K562 (cell line): Measurements from ENCODE around the gene DCAF7. TPM values are rescaled to one million over a fixed set of nuclear protein-coding genes. Genes with fewer than 3 reads are reported as not detected.

Experiments used
- ELK3 ChIP-seq: fragments of 450-650 bp; formaldehyde crosslinking; IDR thresholded peaks from 2 replicates; pipeline ENCODE4 v1.4.0; 2020; ENCODE audit warnings: mild to moderate bottlenecking
- GATAD2B ChIP-seq: fragments of 450-650 bp; IDR thresholded peaks from 2 replicates; pipeline ENCODE4 v1.6.1; 2017; ENCODE audit warnings: mild to moderate bottlenecking, borderline replicate concordance
- GMEB1 ChIP-seq: fragments of 250-450 bp; sonication (Bioruptor Pico); IDR thresholded peaks from 2 replicates; pipeline ENCODE4 v1.4.0; 2020; ENCODE audit warnings: mild to moderate bottlenecking
- HDAC1 ChIP-seq, 2 experiments: fragments of 450-650 bp; IDR thresholded peaks; 2 replicates each; pipeline ENCODE4 v1.6.1; 2016 to 2017; ENCODE audit warnings: inconsistent platforms in 1 of 2, mild to moderate bottlenecking in 1 of 2, moderate library complexity in 1 of 2
- ID3 ChIP-seq, 2 experiments: fragments of 250-450 bp in 1 of 2; fragments of 450-650 bp in 1 of 2; sonication (Bioruptor Pico) in 1 of 2; IDR thresholded peaks; 2 replicates each; pipeline versions ENCODE4 v1.6.1 to v1.8.0; 2016 to 2021; ENCODE audit warnings: mild to moderate bottlenecking in 2 of 2, moderate library complexity in 2 of 2, missing compliant biosample characterization in 1 of 2, missing genetic modification characterization in 1 of 2
- KLF1 ChIP-seq: fragments of 450-650 bp; IDR thresholded peaks from 2 replicates; pipeline ENCODE4 v1.6.1; 2016; ENCODE audit warnings: missing genetic modification characterization, missing compliant biosample characterization
- KLF16 ChIP-seq: IDR thresholded peaks from 2 replicates; pipeline ENCODE4 v1.6.1; 2016; ENCODE audit warnings: antibody characterized with exemption
- L3MBTL2 ChIP-seq: fragments of 450-650 bp; IDR thresholded peaks from 2 replicates; pipeline ENCODE4 v1.6.1; 2016; ENCODE audit warnings: mild to moderate bottlenecking, moderate library complexity
- LCOR ChIP-seq: sonication (generic); formaldehyde crosslinking; IDR thresholded peaks from 2 replicates; pipeline ENCODE4 v1.8.0; 2022; ENCODE audit warnings: mild to moderate bottlenecking, missing genetic modification reagents
- NR4A1 ChIP-seq, 2 experiments: fragments of 250-450 bp in 1 of 2; fragments of 450-650 bp in 1 of 2; sonication (Bioruptor Pico) in 1 of 2; IDR thresholded peaks; 2 replicates each; pipeline versions ENCODE4 v1.4.0 to v1.6.1; 2016 to 2020; ENCODE audit warnings: mild to moderate bottlenecking in 2 of 2, missing compliant biosample characterization in 1 of 2, missing genetic modification characterization in 1 of 2, moderate library complexity in 1 of 2
- POLR2G ChIP-seq: fragments of 200-400 bp; formaldehyde crosslinking; IDR thresholded peaks from 2 replicates; pipeline ENCODE4 v1.6.1; 2017; ENCODE audit warnings: low read depth, mild to moderate bottlenecking, antibody characterized with exemption, low read length, moderate library complexity
- RBM39 ChIP-seq: fragments of 200-400 bp; formaldehyde crosslinking; optimal IDR thresholded peaks from 2 replicates; pipeline ENCODE3; 2018; ENCODE audit warnings: low read depth, low read length
- SMAD4 ChIP-seq: fragments of 250-450 bp; sonication (Bioruptor Pico); conservative IDR thresholded peaks from 2 replicates; pipeline ENCODE4 v1.8.0; 2021; ENCODE audit warnings: inconsistent platforms, mild to moderate bottlenecking, moderate library complexity
- SMARCA5 ChIP-seq: fragments of 450-650 bp; IDR thresholded peaks from 2 replicates; pipeline ENCODE4 v1.6.1; 2016
- SPI1 ChIP-seq: IDR thresholded peaks from 2 replicates; pipeline ENCODE4 v1.6.1; 2011; ENCODE audit warnings: low read depth, low read length, control low read depth, borderline replicate concordance
- TAF1 ChIP-seq: IDR thresholded peaks from 2 replicates; pipeline ENCODE4 v1.6.1; 2011; ENCODE audit warnings: mild to moderate bottlenecking, low read length, moderate library complexity; ENCODE audit not compliant: insufficient read depth, control insufficient read depth, severe bottlenecking; ENCODE audit errors: extremely low read depth
- TRIM28 ChIP-seq: fragments of 450-650 bp; IDR thresholded peaks from 2 replicates; pipeline ENCODE4 v1.6.1; 2017
- U2AF2 ChIP-seq: fragments of 200-400 bp; formaldehyde crosslinking; optimal IDR thresholded peaks from 2 replicates; pipeline ENCODE3; 2017; ENCODE audit warnings: low read depth, mild to moderate bottlenecking, low read length
- ZNF165 ChIP-seq: fragments of 250-450 bp; sonication (Bioruptor Pico); IDR thresholded peaks from 2 replicates; pipeline ENCODE4 v1.4.0; 2020; ENCODE audit warnings: borderline replicate concordance
- ZNF184 ChIP-seq: sonication (generic); formaldehyde crosslinking; IDR thresholded peaks from 2 replicates; pipeline ENCODE4 v1.5.0; 2020; ENCODE audit warnings: missing genetic modification reagents
- ZNF23 ChIP-seq: fragments of 250-450 bp; sonication (Bioruptor Pico); IDR thresholded peaks from 2 replicates; pipeline ENCODE4 v1.4.0; 2020; ENCODE audit warnings: mild to moderate bottlenecking
- polyA plus RNA-seq, 8 experiments: library from polyadenylated mRNA; depleted of rRNA in 4 of 8; stranded (reverse) in 5 of 8; unstranded in 3 of 8; fragments of >200 nt; fragmentation: Nextera tagmentation in 2 of 8; fragmentation: Illumina TruSeq in 1 of 8; extraction: Ambion mirVana in 2 of 8; extraction: Trizol in 1 of 8; gene quantifications; 2 replicates each; pipeline versions ENCODE4 v1.2.1 to v1.2.3, GENCODE V29; 2011 to 2014; ENCODE audit warnings: inconsistent platforms in 1 of 8, missing spikeins in 1 of 8
- total RNA-seq, 7 experiments: library from RNA; depleted of rRNA in 6 of 7; stranded (reverse); fragments of >200 nt in 6 of 7; fragmentation: Illumina TruSeq in 2 of 7; extraction: Trizol in 2 of 7; gene quantifications; 2 replicates each; pipeline versions ENCODE4 v1.2.1 to v1.2.3, GENCODE V29; 2011 to 2021; ENCODE audit warnings: low replicate concordance in 1 of 7
- TF ChIP-seq, protein P1 (sequence below): fragments of 250-450 bp; sonication (Bioruptor Pico); IDR thresholded peaks from 2 replicates; pipeline ENCODE4 v1.8.0; 2021; ENCODE audit warnings: moderate library complexity, mild to moderate bottlenecking, inconsistent platforms
- TF ChIP-seq, protein P2 (sequence below): fragments of 200-800 bp; sonication (Bioruptor generic); IDR thresholded peaks from 2 replicates; pipeline ENCODE4 v1.6.1; 2017; ENCODE audit warnings: missing genetic modification characterization, missing compliant biosample characterization

The DCAF7 gene
- total and polyA plus RNA-seq, 9 of the 15 experiments (the other 6 are each of a cell fraction or from before 2014, with no cell fraction given) = 30.8 to 123 (median 40.2) TPM

- no peak for TF ChIP-seq GMEB1 (CRISPR knock-in tag)
- TF ChIP-seq, protein P1, sequence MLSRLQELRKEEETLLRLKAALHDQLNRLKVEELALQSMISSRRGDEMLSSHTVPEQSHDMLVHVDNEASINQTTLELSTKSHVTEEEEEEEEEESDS (CRISPR knock-in tag) = no peak
- TF ChIP-seq KLF1 (tag) = 0 out of 2 replicates have a peak, but pooled peaks have one; percentile 28
- TF ChIP-seq SPI1 = 0 out of 2 replicates have a peak, but pooled peaks have one; percentile 42
- no peak for TF ChIP-seq GATAD2B
- 0 out of 4 replicates have a peak, but pooled peaks of 1 of the 2 experiments have one; percentile 61 for TF ChIP-seq HDAC1 (IDR thresholded peaks at IDR 0.05)
- no peak for TF ChIP-seq U2AF2
- TF ChIP-seq POLR2G = no peak
- TF ChIP-seq SMARCA5 = no peak
- peak; percentile 48; the same call in 1 of the 2 replicates for TF ChIP-seq SMAD4 (CRISPR knock-in tag)
- no peak for TF ChIP-seq RBM39
- no peak for TF ChIP-seq ZNF184 (CRISPR knock-in tag)
- TF ChIP-seq L3MBTL2 = no peak
- no peak for TF ChIP-seq TRIM28
- no peak for TF ChIP-seq ELK3 (CRISPR knock-in tag)
- TF ChIP-seq KLF16 = no peak
- 0 out of 2 replicates have a peak, but pooled peaks have one; percentile 30 for TF ChIP-seq LCOR (CRISPR knock-in tag)
- no peak for TF ChIP-seq TAF1
- no peak for TF ChIP-seq ZNF23 (CRISPR knock-in tag)
- TF ChIP-seq ID3 (CRISPR knock-in tag; IDR thresholded peaks at IDR 0.05) = no peak
- 0 out of 2 replicates have a peak, but pooled peaks have one; percentile 77 for TF ChIP-seq ID3 (tag; IDR thresholded peaks at IDR 0.05)
- TF ChIP-seq, protein P2, sequence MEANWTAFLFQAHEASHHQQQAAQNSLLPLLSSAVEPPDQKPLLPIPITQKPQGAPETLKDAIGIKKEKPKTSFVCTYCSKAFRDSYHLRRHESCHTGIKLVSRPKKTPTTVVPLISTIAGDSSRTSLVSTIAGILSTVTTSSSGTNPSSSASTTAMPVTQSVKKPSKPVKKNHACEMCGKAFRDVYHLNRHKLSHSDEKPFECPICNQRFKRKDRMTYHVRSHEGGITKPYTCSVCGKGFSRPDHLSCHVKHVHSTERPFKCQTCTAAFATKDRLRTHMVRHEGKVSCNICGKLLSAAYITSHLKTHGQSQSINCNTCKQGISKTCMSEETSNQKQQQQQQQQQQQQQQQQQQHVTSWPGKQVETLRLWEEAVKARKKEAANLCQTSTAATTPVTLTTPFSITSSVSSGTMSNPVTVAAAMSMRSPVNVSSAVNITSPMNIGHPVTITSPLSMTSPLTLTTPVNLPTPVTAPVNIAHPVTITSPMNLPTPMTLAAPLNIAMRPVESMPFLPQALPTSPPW (CRISPR knock-in tag) = no peak
- no peak for TF ChIP-seq ZNF165
- no peak for TF ChIP-seq NR4A1 (CRISPR knock-in tag; IDR thresholded peaks at IDR 0.05)
- peak; percentile 68; the same call in 1 of the 2 replicates for TF ChIP-seq NR4A1 (tag; IDR thresholded peaks at IDR 0.05)
Observed at GRCh38 chr17:63549289-63549945, 860 bp upstream of the DCAF7 start (continued).
